Lower leg skin (tissue), 4 donors: ENCODE measurements around the gene ARHGEF1. TPM values are rescaled to one million over a fixed set of nuclear protein-coding genes. Genes with fewer than 3 reads are reported as not detected.

ENCODE experiments used
- DNase-seq, 2 donors: peaks; one replicate each; pipeline ENCODE4 v3.0.0-alpha.2; 2019; ENCODE audit warnings: low spot score in 2 of 2
- H3K4me3 ChIP-seq: fragments of 200-600 bp; sonication (generic); 2 replicates; pipeline ENCODE4 v1.5.1; 2017; ENCODE audit warnings: mild to moderate bottlenecking, low read depth; ENCODE audit not compliant: poor library complexity, severe bottlenecking
- CTCF ChIP-seq, 3 donors: fragments of 450-650 bp; IDR thresholded peaks; one replicate each; pipeline ENCODE4 v1.5.1; 2016; ENCODE audit warnings: antibody characterized with exemption in 3 of 3, mild to moderate bottlenecking in 3 of 3, moderate library complexity in 2 of 3
- POLR2A ChIP-seq, 2 donors: fragments of 450-650 bp; IDR thresholded peaks; one replicate each; pipeline ENCODE4 v1.6.1; 2016 to 2017; ENCODE audit warnings: antibody characterized with exemption in 2 of 2, mild to moderate bottlenecking in 1 of 2, moderate library complexity in 1 of 2
- WGBS, 2 donors: methylation state at CpG; one replicate each; pipeline ENCODE4 v1.1.5; 2018; 5-methylcytosine and 5-hydroxymethylcytosine counted together
- intact Hi-C: fragments of 100-400 bp; cut with DNase I; formaldehyde crosslinking; loops from one replicate; pipeline ENCODE4 v1.15.0; 2023; ENCODE audit warnings: low total_unique reads
- total RNA-seq, 4 donors: library from RNA; depleted of rRNA; stranded (reverse); fragments of >200 nt; gene quantifications; one replicate each; pipeline ENCODE4 v1.1.0, GENCODE V29; 2016

ARHGEF1 gene
- total RNA-seq, 4 donors from 2014 or later: 56.9 to 94.3 (median 68.7) TPM

- intact Hi-C loops: no loop called here
- TF ChIP-seq POLR2A (IDR thresholded peaks at IDR 0.05): no peak
- TF ChIP-seq CTCF (IDR thresholded peaks at IDR 0.05): no peak
- H3K4me3 ChIP-seq: no peak within 1 kb of the TSS
- DNase-seq: no peak
- 73 to 75% methylated on average over 9 of the region's 9 CpGs for WGBS, 2 donors
Measured at GRCh38 chr19:41876847-41877832, 5.8 kb upstream of the ARHGEF1 start, which contains the start of gene CD79A. Gene CD79A, plus strand, starts transcription at chr19:41877279. Its CDS starts 26 bp downstream, at chr19:41877305.

GRCh38 chr19:41877916-41878905 lies 4.8 kb upstream of the ARHGEF1 start:
- intact Hi-C loops: no loop called here
- 75 to 77% methylated on average over 17 of the region's 17 CpGs for WGBS, 2 donors
- no peak overlapping the region for H3K4me3 ChIP-seq
- no peak for DNase-seq
- TF ChIP-seq POLR2A (IDR thresholded peaks at IDR 0.05) (no peak), CTCF (IDR thresholded peaks at IDR 0.05) (no peak)

GRCh38 chr19:41879080-41879479 lies 3.9 kb upstream of the ARHGEF1 start:
- TF ChIP-seq CTCF (IDR thresholded peaks at IDR 0.05) (no peak), POLR2A (IDR thresholded peaks at IDR 0.05) (no peak)
- DNase-seq: no peak
- 87 to 89% methylated on average over 21 of the region's 21 CpGs for WGBS, 2 donors
- no peak overlapping the region for H3K4me3 ChIP-seq
- intact Hi-C loops: no loop called here

- 78 to 81% methylated on average over 7 of the region's 7 CpGs for WGBS, 2 donors
- TF ChIP-seq CTCF (IDR thresholded peaks at IDR 0.05): no peak
- TF ChIP-seq POLR2A (IDR thresholded peaks at IDR 0.05): no peak
- no peak overlapping the region for H3K4me3 ChIP-seq
- intact Hi-C loops: no loop called here
- no peak for DNase-seq
Measured at GRCh38 chr19:41879670-41880328, 3.2 kb upstream of the ARHGEF1 start.

GRCh38 chr19:41880329-41880708 lies 2.7 kb upstream of the ARHGEF1 start:
- intact Hi-C loops: no loop called here
- 62 to 66% methylated on average over 5 of the region's 5 CpGs for WGBS, 2 donors
- no peak for DNase-seq
- no peak for TF ChIP-seq CTCF (IDR thresholded peaks at IDR 0.05)
- no peak for TF ChIP-seq POLR2A (IDR thresholded peaks at IDR 0.05)
- no peak overlapping the region for H3K4me3 ChIP-seq
